Endothelial cell of umbilical vein (primary cell): ENCODE data around the gene PPM1D. TPM values are rescaled to one million over a fixed set of nuclear protein-coding genes. Genes with fewer than 3 reads are reported as not detected.

Experiments used
- BruUV-seq: library from RNA; stranded (reverse); fragments of 400-500 nt; replicated peaks from 2 replicates; lab custom pipeline; 2021; lab: Mats Ljungman, UMichigan
- CTCF ChIA-PET: fragments of 300-600, 350-600 bp; sonication (Branson Sonifier 250); formaldehyde crosslinking; loops from one replicate; lab custom pipeline; 2021; ENCODE audit warnings: antibody characterized with exemption, inconsistent platforms; lab: Charles Lee
- POLR2A ChIA-PET: fragments of 300-600, 350-600 bp; sonication (Branson Sonifier 250); formaldehyde crosslinking; loops from one replicate; lab custom pipeline; 2021; ENCODE audit warnings: antibody characterized with exemption, inconsistent platforms; lab: Charles Lee
- DNase-seq: peaks from one replicate; pipeline ENCODE4 v3.0.0-alpha.2; 2011; ENCODE audit warnings: low read depth, low spot score
- FAIRE-seq: peaks from 2 replicates; lab custom pipeline; 2011; peaks lifted over from hg19 to GRCh38; lab: Jason Lieb, UNC
- H2AFZ ChIP-seq: 2 replicates; pipeline ENCODE4 v1.6.0; 2012; ENCODE audit warnings: low read depth, low read length, control low read depth, inconsistent platforms
- H3K27ac ChIP-seq: 2 replicates; pipeline ENCODE4 v1.5.1; 2011; ENCODE audit warnings: low read depth, mild to moderate bottlenecking, control low read depth, low read length, moderate library complexity; ENCODE audit not compliant: insufficient read depth
- H3K27me3 ChIP-seq, 2 experiments: 2 replicates each; pipeline versions ENCODE4 v1.6.0 to v1.6.1; 2011; ENCODE audit warnings: low read length in 2 of 2, mixed read lengths in 1 of 2; ENCODE audit not compliant: control insufficient read depth in 2 of 2, insufficient read depth in 2 of 2
- H3K36me3 ChIP-seq, 2 experiments: 2 replicates in 1 of 2; 3 replicates in 1 of 2; pipeline ENCODE4 v1.5.1; 2011; ENCODE audit warnings: low read length in 2 of 2, mild to moderate bottlenecking in 1 of 2, moderate library complexity in 1 of 2; ENCODE audit not compliant: control insufficient read depth in 2 of 2, insufficient read depth in 2 of 2; ENCODE audit errors: extremely low read depth in 1 of 2
- H3K4me1 ChIP-seq: 3 replicates; pipeline ENCODE4 v1.5.1; 2011; ENCODE audit warnings: mild to moderate bottlenecking, low read length; ENCODE audit not compliant: control insufficient read depth, insufficient read depth; ENCODE audit errors: extremely low read depth
- H3K4me2 ChIP-seq: 2 replicates; pipeline ENCODE4 v1.6.1; 2011; ENCODE audit warnings: low read length, control low read depth, mixed read lengths; ENCODE audit not compliant: insufficient read depth
- H3K4me3 ChIP-seq, 3 experiments: fragments of 200-600 bp in 1 of 3; sonication (generic), shearing (Covaris generic) in 1 of 3; replicated peaks in 1 of 3; 2 replicates each; pipeline ENCODE4 v1.5.1; 2011 to 2016; ENCODE audit warnings: control low read depth in 3 of 3, low read length in 3 of 3, mild to moderate bottlenecking in 2 of 3, inconsistent platforms in 1 of 3, low read depth in 1 of 3, moderate library complexity in 1 of 3; ENCODE audit not compliant: insufficient read depth in 1 of 3
- H3K79me2 ChIP-seq: 2 replicates; pipeline ENCODE4 v1.6.0; 2012; ENCODE audit warnings: low read length, inconsistent platforms; ENCODE audit not compliant: control insufficient read depth, insufficient read depth
- H3K9ac ChIP-seq: replicated peaks from 2 replicates; pipeline ENCODE3; 2011; ENCODE audit warnings: low read length, control low read depth; ENCODE audit not compliant: insufficient read depth; ENCODE audit errors: extremely low read depth
- H3K9me1 ChIP-seq: replicated peaks from 3 replicates; pipeline ENCODE4 v1.6.0; 2011; ENCODE audit warnings: mild to moderate bottlenecking, low read length; ENCODE audit not compliant: control insufficient read depth, insufficient read depth; ENCODE audit errors: extremely low read depth
- H3K9me3 ChIP-seq: replicated peaks from 2 replicates; pipeline ENCODE4 v1.5.1; 2012; ENCODE audit warnings: low read length, inconsistent platforms; ENCODE audit not compliant: control insufficient read depth, insufficient read depth
- H4K20me1 ChIP-seq: replicated peaks from 2 replicates; pipeline ENCODE3; 2011; ENCODE audit warnings: mild to moderate bottlenecking, low read length; ENCODE audit not compliant: control insufficient read depth, insufficient read depth; ENCODE audit errors: extremely low read depth
- EZH2 ChIP-seq: IDR thresholded peaks from 2 replicates; pipeline ENCODE4 v1.6.1; 2012; ENCODE audit warnings: borderline replicate concordance, low read depth, mild to moderate bottlenecking, moderate library complexity, low read length, inconsistent platforms; ENCODE audit not compliant: severe bottlenecking
- FOS ChIP-seq: IDR thresholded peaks from 2 replicates; pipeline ENCODE4 v1.6.1; 2011; ENCODE audit warnings: mild to moderate bottlenecking, low read length, moderate library complexity, borderline replicate concordance; ENCODE audit not compliant: insufficient read depth
- GATA2 ChIP-seq: IDR thresholded peaks from 2 replicates; pipeline ENCODE4 v1.7.0; 2011; ENCODE audit warnings: low read depth, mild to moderate bottlenecking, moderate library complexity, mixed read lengths, low read length; ENCODE audit not compliant: insufficient read length, insufficient read depth
- JUN ChIP-seq: IDR thresholded peaks from 2 replicates; pipeline ENCODE4 v1.6.1; 2011; ENCODE audit warnings: borderline replicate concordance, low read depth; ENCODE audit not compliant: insufficient read length, insufficient read depth
- MYC ChIP-seq: IDR thresholded peaks from one replicate; pipeline ENCODE4 v1.6.1; 2011; ENCODE audit warnings: mild to moderate bottlenecking, low read depth, low read length
- POLR2A ChIP-seq: IDR thresholded peaks from 2 replicates; pipeline ENCODE4 v1.6.1; 2012; ENCODE audit warnings: low read depth, mild to moderate bottlenecking, control low read depth, low read length
- dilution Hi-C: fragments of 300-500 bp; cut with MboI; formaldehyde crosslinking; loops from one replicate; pipeline ENCODE4 v1.15.0; 2019; ENCODE audit warnings: low sequenced_read_pairs; ENCODE audit not compliant: extremely low pct_ligation_motif_present
- intact Hi-C: fragments of 100-400 bp; cut with micrococcal nuclease; formaldehyde crosslinking; loops from one replicate; pipeline ENCODE4 v1.10.0; 2022
- polyA plus RNA-seq, 4 experiments: library from polyadenylated mRNA; depleted of rRNA in 3 of 4; stranded (reverse) in 3 of 4; unstranded in 1 of 4; fragments of >200 nt; gene quantifications; 2 replicates each; pipeline versions ENCODE4 v1.2.1 to v1.2.3, GENCODE V29; 2011 to 2012; ENCODE audit warnings: missing spikeins in 1 of 4
- total RNA-seq: library from RNA; stranded (reverse); gene quantifications from 2 replicates; pipeline ENCODE4 v1.2.3, GENCODE V29; 2021
- TF ChIP-seq, protein P1 (sequence below): IDR thresholded peaks from 2 replicates; pipeline ENCODE4 v1.6.1; 2011; ENCODE audit not compliant: insufficient read depth, insufficient read length
- TF ChIP-seq, protein P2 (sequence below), 2 donors: IDR thresholded peaks; 1 replicate in 1 of 2; 2 replicates in 1 of 2; pipeline ENCODE4 v1.5.1; 2011; ENCODE audit warnings: low read length in 2 of 2, mild to moderate bottlenecking in 2 of 2, moderate library complexity in 2 of 2, control low read depth in 1 of 2, inconsistent platforms in 1 of 2, low read depth in 1 of 2; ENCODE audit not compliant: insufficient read depth in 1 of 2; ENCODE audit errors: extremely low read depth in 1 of 2

PPM1D gene
- total and polyA plus RNA-seq, 2 donors (not counting 3 experiments of a cell fraction or from before 2014, with no cell fraction given) = 7.9 to 19.0 TPM

DNA sequence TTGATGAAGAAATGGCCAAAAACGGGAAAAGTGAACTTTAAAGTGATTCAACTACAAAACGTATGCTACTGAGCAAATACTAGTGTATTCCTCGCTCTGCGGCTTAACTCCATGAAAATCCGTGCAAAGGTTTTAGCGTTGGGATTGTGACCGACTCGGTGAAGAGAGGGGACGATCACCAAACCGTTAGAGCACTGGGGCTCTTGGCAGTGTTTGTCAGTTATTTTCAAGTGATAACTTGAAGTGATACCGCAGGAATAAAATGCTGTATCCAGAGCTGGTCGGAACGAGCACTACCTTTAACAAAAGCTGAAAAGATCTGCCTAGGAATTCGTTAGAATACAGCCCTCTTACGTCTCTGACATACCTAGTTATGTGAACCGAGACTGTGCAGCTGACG is 773 bp upstream of the PPM1D start:
- Histone ChIP-seq H3K4me3 (peak overlapping the region; percentile 75 to 81 (median 77)), H3K36me3 (no peaks in the 10 kb centered on the region), H3K4me1 (peaks cover 10% of the 10 kb centered on the region), H3K27me3 (no peaks in the 10 kb centered on the region), H3K9me1 (no peaks in the 10 kb centered on the region), H3K79me2 (peaks cover 40% of the 10 kb centered on the region), H4K20me1 (peaks cover 2% of the 10 kb centered on the region), H3K9ac (peak overlapping the region; percentile 94), H3K27ac (peak overlapping the region; percentile 95), H2AFZ (peak overlapping the region; percentile 94), H3K4me2 (peak overlapping the region; percentile 97), H3K9me3 (no peaks in the 10 kb centered on the region)
- intact Hi-C loops = no loop called here
- no peak for TF ChIP-seq MYC
- TF ChIP-seq, protein P1, sequence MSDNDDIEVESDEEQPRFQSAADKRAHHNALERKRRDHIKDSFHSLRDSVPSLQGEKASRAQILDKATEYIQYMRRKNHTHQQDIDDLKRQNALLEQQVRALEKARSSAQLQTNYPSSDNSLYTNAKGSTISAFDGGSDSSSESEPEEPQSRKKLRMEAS = no peak
- TF ChIP-seq, protein P2, sequence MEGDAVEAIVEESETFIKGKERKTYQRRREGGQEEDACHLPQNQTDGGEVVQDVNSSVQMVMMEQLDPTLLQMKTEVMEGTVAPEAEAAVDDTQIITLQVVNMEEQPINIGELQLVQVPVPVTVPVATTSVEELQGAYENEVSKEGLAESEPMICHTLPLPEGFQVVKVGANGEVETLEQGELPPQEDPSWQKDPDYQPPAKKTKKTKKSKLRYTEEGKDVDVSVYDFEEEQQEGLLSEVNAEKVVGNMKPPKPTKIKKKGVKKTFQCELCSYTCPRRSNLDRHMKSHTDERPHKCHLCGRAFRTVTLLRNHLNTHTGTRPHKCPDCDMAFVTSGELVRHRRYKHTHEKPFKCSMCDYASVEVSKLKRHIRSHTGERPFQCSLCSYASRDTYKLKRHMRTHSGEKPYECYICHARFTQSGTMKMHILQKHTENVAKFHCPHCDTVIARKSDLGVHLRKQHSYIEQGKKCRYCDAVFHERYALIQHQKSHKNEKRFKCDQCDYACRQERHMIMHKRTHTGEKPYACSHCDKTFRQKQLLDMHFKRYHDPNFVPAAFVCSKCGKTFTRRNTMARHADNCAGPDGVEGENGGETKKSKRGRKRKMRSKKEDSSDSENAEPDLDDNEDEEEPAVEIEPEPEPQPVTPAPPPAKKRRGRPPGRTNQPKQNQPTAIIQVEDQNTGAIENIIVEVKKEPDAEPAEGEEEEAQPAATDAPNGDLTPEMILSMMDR (IDR thresholded peaks at IDR 0.05; ENCODE audit: extremely low read depth in 1 of 2, insufficient read depth in 1 of 2, low read depth in 1 of 2, low read length in 2 of 2) = no peak
- no peak for TF ChIP-seq FOS
- no peak for TF ChIP-seq GATA2
- no peak for TF ChIP-seq JUN
- TF ChIP-seq EZH2 = no peak
- TF ChIP-seq POLR2A = no peak
- no peak for FAIRE-seq
- BruUV-seq = TSS peak; percentile 75
- DNase-seq = no peak
- POLR2A ChIA-PET = interaction anchor here (0.6 to 1.5 kb wide), 9 partner anchors 22 to 690 kb away, joined by 3 to 24 read pairs (median 5); partner anchors contain the start of genes APPBP2 and BCAS3
- dilution Hi-C loops = no loop called here
- CTCF ChIA-PET = interaction anchor here (0.9 to 7.4 kb wide), 8 partner anchors 8 to 81 kb away, joined by 3 to 162 read pairs (median 5); partner anchors contain the start of gene APPBP2
